WTC11 (cell line): Measurements from ENCODE around the gene LAMTOR5. TPM values are rescaled to one million over a fixed set of nuclear protein-coding genes. Genes with fewer than 3 reads are reported as not detected.
A peak's percentile ranks its signal among the peaks of the same experiment; 100 is the strongest.

Source experiments
- ATAC-seq: fragments of 200-7000 bp; cut with Tn5 transposase; 2 replicates; pipeline ENCODE4 v1.10.0; 2021; ENCODE audit warnings: mild to moderate bottlenecking, moderate library complexity
- Bru-seq: library from RNA; stranded (reverse); fragments of 400-500 nt; gene quantifications from one replicate; lab custom pipeline; 2021; lab: Mats Ljungman, UMichigan
- CTCF ChIA-PET: fragments of 300-600 bp; sonication (Branson Sonifier 250); formaldehyde crosslinking; loops from one replicate; lab custom pipeline; 2021; ENCODE audit warnings: antibody characterized with exemption; lab: Charles Lee
- POLR2A ChIA-PET: fragments of 350-600 bp; sonication (Branson Sonifier 250); formaldehyde crosslinking; loops from one replicate; lab custom pipeline; 2021; ENCODE audit warnings: antibody characterized with exemption; lab: Charles Lee
- DNase-seq: peaks from one replicate; pipeline ENCODE4 v3.0.0; 2021; ENCODE audit warnings: low spot score
- H3K27ac Mint-ChIP-seq: 2 replicates; pipeline ENCODE4 v1.8.0; 2021; ENCODE audit warnings: mixed read lengths
- H3K27me3 Mint-ChIP-seq: 2 replicates; pipeline ENCODE4 v1.8.0; 2021; ENCODE audit warnings: low read depth, mild to moderate bottlenecking, moderate library complexity, mixed read lengths
- H3K36me3 Mint-ChIP-seq: 2 replicates; pipeline ENCODE4 v1.8.0; 2021; ENCODE audit warnings: mixed read lengths
- H3K4me1 Mint-ChIP-seq: 2 replicates; pipeline ENCODE4 v1.8.0; 2022; ENCODE audit warnings: mixed read lengths
- H3K4me3 Mint-ChIP-seq: 2 replicates; pipeline ENCODE4 v1.8.0; 2021; ENCODE audit warnings: mild to moderate bottlenecking, moderate library complexity, mixed read lengths
- H3K9me3 Mint-ChIP-seq: 2 replicates; pipeline ENCODE4 v1.8.0; 2021; ENCODE audit warnings: mixed read lengths
- AR ChIP-seq: fragments of 250-450 bp; sonication (Bioruptor Pico); IDR thresholded peaks from 2 replicates; pipeline ENCODE4 v1.9.0; 2021; ENCODE audit warnings: mild to moderate bottlenecking
- E2F4 ChIP-seq: sonication (generic); formaldehyde crosslinking; IDR thresholded peaks from 2 replicates; pipeline ENCODE4 v1.8.1; 2022; ENCODE audit warnings: low read depth, mild to moderate bottlenecking, moderate library complexity, missing genetic modification reagents, borderline replicate concordance
- ELF4 ChIP-seq: sonication (generic); formaldehyde crosslinking; IDR thresholded peaks from 2 replicates; pipeline ENCODE4 v1.8.1; 2022; ENCODE audit warnings: low read depth, mild to moderate bottlenecking, moderate library complexity, missing genetic modification reagents
- FOXK1 ChIP-seq: sonication (generic); formaldehyde crosslinking; IDR thresholded peaks from 2 replicates; pipeline ENCODE4 v1.8.0; 2022; ENCODE audit warnings: mild to moderate bottlenecking, moderate library complexity, missing genetic modification reagents
- FOXP1 ChIP-seq: sonication (generic); formaldehyde crosslinking; IDR thresholded peaks from 2 replicates; pipeline ENCODE4 v1.8.0; 2022; ENCODE audit warnings: missing genetic modification reagents, mild to moderate bottlenecking, moderate library complexity, borderline replicate concordance
- IRF1 ChIP-seq: sonication (generic); formaldehyde crosslinking; IDR thresholded peaks from 2 replicates; pipeline ENCODE4 v1.8.0; 2023; ENCODE audit warnings: missing genetic modification reagents
- IRF2 ChIP-seq: sonication (generic); formaldehyde crosslinking; IDR thresholded peaks from 2 replicates; pipeline ENCODE4 v1.8.0; 2022; ENCODE audit warnings: low read depth, missing genetic modification reagents, borderline replicate concordance
- JUN ChIP-seq: sonication (generic); formaldehyde crosslinking; IDR thresholded peaks from 2 replicates; pipeline ENCODE4 v1.8.0; 2023; ENCODE audit warnings: mild to moderate bottlenecking, missing genetic modification reagents
- NFE2L1 ChIP-seq: sonication (generic); formaldehyde crosslinking; IDR thresholded peaks from 2 replicates; pipeline ENCODE4 v1.8.1; 2023; ENCODE audit warnings: missing genetic modification reagents
- NFYB ChIP-seq: sonication (generic); formaldehyde crosslinking; conservative IDR thresholded peaks from 2 replicates; pipeline ENCODE4 v1.8.0; 2022; ENCODE audit warnings: low read depth, missing genetic modification reagents
- NR2C2 ChIP-seq: sonication (generic); formaldehyde crosslinking; IDR thresholded peaks from 2 replicates; pipeline ENCODE4 v1.8.0; 2022; ENCODE audit warnings: mild to moderate bottlenecking, missing genetic modification reagents
- OVOL2 ChIP-seq: fragments of 250-450 bp; sonication (Bioruptor Pico); IDR thresholded peaks from 2 replicates; pipeline ENCODE4 v1.9.0; 2021; ENCODE audit warnings: mild to moderate bottlenecking, borderline replicate concordance
- TP53 ChIP-seq: sonication (generic); formaldehyde crosslinking; IDR thresholded peaks from 2 replicates; pipeline ENCODE4 v1.8.1; 2023; ENCODE audit warnings: mild to moderate bottlenecking, missing genetic modification reagents
- ZNF263 ChIP-seq: sonication (generic); formaldehyde crosslinking; IDR thresholded peaks from 2 replicates; pipeline ENCODE4 v1.8.1; 2022; ENCODE audit warnings: low read depth, mild to moderate bottlenecking, moderate library complexity, missing genetic modification reagents
- ZNF416 ChIP-seq: fragments of 250-450 bp; sonication (Bioruptor Pico); IDR thresholded peaks from 2 replicates; pipeline ENCODE4 v1.9.0; 2021; ENCODE audit warnings: mild to moderate bottlenecking, inconsistent platforms
- ZNF423 ChIP-seq: fragments of 250-450 bp; sonication (Bioruptor Pico); IDR thresholded peaks from 2 replicates; pipeline ENCODE4 v2.1.2; 2022; ENCODE audit warnings: mild to moderate bottlenecking, moderate library complexity
- long read RNA-seq, 3 experiments: library from RNA in 1 of 3; library from capped mRNA in 1 of 3; library from polyadenylated mRNA in 1 of 3; unstranded in 2 of 3; stranded (forward) in 1 of 3; transcript quantifications; one replicate each; pipeline ENCODE4 v2.0.0, GENCODE V29; 2021
- total RNA-seq: library from RNA; stranded (reverse); gene quantifications from 3 replicates; pipeline ENCODE4 v1.2.3, GENCODE V29; 2021
- TF ChIP-seq, protein P1 (sequence below): sonication (generic); formaldehyde crosslinking; IDR thresholded peaks from 2 replicates; pipeline ENCODE4 v1.8.1; 2023; ENCODE audit warnings: mild to moderate bottlenecking, missing genetic modification reagents, moderate library complexity
- TF ChIP-seq, protein P2 (sequence below): sonication (generic); formaldehyde crosslinking; IDR thresholded peaks from 2 replicates; pipeline ENCODE4 v1.8.1; 2023; ENCODE audit warnings: mild to moderate bottlenecking, missing genetic modification reagents
- TF ChIP-seq, protein P3 (sequence below): sonication (generic); formaldehyde crosslinking; IDR thresholded peaks from 2 replicates; pipeline ENCODE4 v1.8.0; 2023; ENCODE audit warnings: mild to moderate bottlenecking, missing genetic modification reagents
- TF ChIP-seq, protein P4 (sequence below): fragments of 250-450 bp; sonication (Bioruptor Pico); IDR thresholded peaks from 2 replicates; pipeline ENCODE4 v1.8.0; 2021; ENCODE audit warnings: mild to moderate bottlenecking
- TF ChIP-seq, protein P5 (sequence below): fragments of 250-450 bp; sonication (Bioruptor Pico); IDR thresholded peaks from 2 replicates; pipeline ENCODE4 v1.9.0; 2021; ENCODE audit warnings: mild to moderate bottlenecking

LAMTOR5 gene
- total RNA-seq (76.0 to 106 TPM (median 93.0 TPM) in 3 replicates), Bru-seq, nascent RNA (percentile 93 among the genes with signal in this experiment)
- long read RNA-seq, experiment 1, transcript LAMTOR5-203 (4 exons, 1,154 nt): minor isoform, 8 of 116 reads
- long read RNA-seq, experiment 1, transcript LAMTOR5-206 (4 exons, 634 nt): major isoform, 105 of 116 reads
- long read RNA-seq, experiment 1, partial matches to known transcripts: 2 of 116 reads
- long read RNA-seq, experiment 1, other reads (novel, unspliced or antisense): 0 of 116 reads
- long read RNA-seq, experiment 2, transcript LAMTOR5-203 (4 exons, 1,154 nt): minor isoform, 8 of 141 reads
- long read RNA-seq, experiment 2, transcript LAMTOR5-206 (4 exons, 634 nt): major isoform, 122 of 141 reads
- long read RNA-seq, experiment 2, partial matches to known transcripts: 3 of 141 reads
- long read RNA-seq, experiment 2, other reads (novel, unspliced or antisense): 5 of 141 reads
- long read RNA-seq, experiment 3, transcript LAMTOR5-206 (4 exons, 634 nt): major isoform, 57 of 74 reads
- long read RNA-seq, experiment 3, transcript LAMTOR5-203 (4 exons, 1,154 nt): minor isoform, 14 of 74 reads
- long read RNA-seq, experiment 3, partial matches to known transcripts: 0 of 74 reads
- long read RNA-seq, experiment 3, other reads (novel, unspliced or antisense): 3 of 74 reads

DNA sequence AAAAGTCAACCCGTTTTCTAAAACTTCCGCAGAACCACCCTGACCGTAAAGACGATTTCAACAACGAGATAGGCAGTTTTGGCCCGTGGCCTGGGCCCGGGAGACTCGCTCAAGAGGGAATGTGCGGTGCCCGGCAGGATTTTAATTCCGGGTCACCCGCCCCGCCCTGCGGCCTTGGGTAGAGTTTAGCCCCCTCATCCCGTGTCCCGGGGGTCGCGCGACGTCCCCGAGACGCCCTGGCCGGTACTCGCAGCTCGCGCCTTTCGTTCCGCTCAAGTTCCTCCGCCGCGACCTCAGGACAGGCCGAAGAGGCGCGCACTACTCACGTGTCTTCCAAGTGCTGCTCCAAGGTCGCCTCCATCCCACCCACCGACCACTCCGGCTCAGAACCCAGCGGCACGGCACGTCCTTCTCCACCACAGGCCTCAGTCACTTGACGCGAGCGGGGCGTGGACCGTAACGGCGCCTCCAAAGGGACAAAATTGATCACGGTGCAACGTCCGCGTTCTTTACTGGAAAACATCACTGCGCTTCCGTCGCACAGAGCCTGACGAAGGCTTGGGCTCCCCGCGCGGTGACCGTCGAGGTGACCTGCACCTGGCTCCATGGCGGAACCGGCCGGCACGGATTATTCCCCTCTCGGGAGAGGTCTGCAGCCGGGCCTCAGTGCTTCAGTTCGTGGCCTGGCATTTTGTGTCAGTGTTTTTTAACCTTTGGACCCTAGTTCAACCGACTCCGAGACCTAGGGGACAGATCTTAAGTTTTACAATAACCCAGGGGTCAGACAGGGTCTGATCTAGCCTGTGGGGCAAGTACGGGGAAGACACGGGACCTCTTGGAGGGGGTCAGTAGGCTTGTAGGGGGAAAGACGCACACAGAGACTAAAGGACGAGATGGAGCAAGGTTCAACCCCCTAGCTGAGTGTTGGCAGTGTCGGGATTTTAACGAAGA, at the start of gene LAMTOR5:
TSS of gene LAMTOR5 (minus strand) at position 435 of the 951 bp plus-strand sequence. CDS start at position 361, 74 bp downstream.
- Mint-ChIP-seq H3K27ac (peak within 1 kb of the TSS; percentile 98), H3K9me3 (no peaks in the 10 kb centered on the region), H3K27me3 (0 out of 2 replicates have a peak, but pooled peaks cover 2% of the 10 kb centered on the region), H3K36me3 (peaks cover 12% of the 10 kb centered on the region), H3K4me3 (peak within 1 kb of the TSS; percentile 97), H3K4me1 (peaks cover 14% of the 10 kb centered on the region)
- POLR2A ChIA-PET: no interaction called here
- DNase-seq (peak; percentile 87), ATAC-seq (peak; percentile 89)
- CTCF ChIA-PET: interaction anchor here (0.6 to 7.3 kb wide), 6 partner anchors 47 to 211 kb away, joined by 3 to 106 read pairs (median 10); no protein-coding TSS in a partner anchor
- TF ChIP-seq, protein P1, sequence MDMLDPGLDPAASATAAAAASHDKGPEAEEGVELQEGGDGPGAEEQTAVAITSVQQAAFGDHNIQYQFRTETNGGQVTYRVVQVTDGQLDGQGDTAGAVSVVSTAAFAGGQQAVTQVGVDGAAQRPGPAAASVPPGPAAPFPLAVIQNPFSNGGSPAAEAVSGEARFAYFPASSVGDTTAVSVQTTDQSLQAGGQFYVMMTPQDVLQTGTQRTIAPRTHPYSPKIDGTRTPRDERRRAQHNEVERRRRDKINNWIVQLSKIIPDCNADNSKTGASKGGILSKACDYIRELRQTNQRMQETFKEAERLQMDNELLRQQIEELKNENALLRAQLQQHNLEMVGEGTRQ: peak; percentile 87
- TF ChIP-seq NFE2L1 (CRISPR knock-in tag) (peak; percentile 85; the same call in 1 of the 2 replicates), FOXK1 (CRISPR knock-in tag) (peak; percentile 99), ELF4 (CRISPR knock-in tag) (no peak), ZNF263 (CRISPR knock-in tag) (no peak), TP53 (CRISPR knock-in tag) (no peak), NR2C2 (CRISPR knock-in tag) (peak; percentile 73; the same call in 1 of the 2 replicates), NFYB (no peak), AR (CRISPR knock-in tag) (no peak), E2F4 (CRISPR knock-in tag) (no peak), JUN (peak; percentile 83; the same call in 1 of the 2 replicates), IRF1 (CRISPR knock-in tag) (peak; percentile 44; the same call in 1 of the 2 replicates), ZNF423 (CRISPR knock-in tag) (no peak), ZNF416 (CRISPR knock-in tag) (no peak), IRF2 (CRISPR knock-in tag) (no peak), FOXP1 (CRISPR knock-in tag) (peak; percentile 97), OVOL2 (no peak)
- TF ChIP-seq, protein P2, sequence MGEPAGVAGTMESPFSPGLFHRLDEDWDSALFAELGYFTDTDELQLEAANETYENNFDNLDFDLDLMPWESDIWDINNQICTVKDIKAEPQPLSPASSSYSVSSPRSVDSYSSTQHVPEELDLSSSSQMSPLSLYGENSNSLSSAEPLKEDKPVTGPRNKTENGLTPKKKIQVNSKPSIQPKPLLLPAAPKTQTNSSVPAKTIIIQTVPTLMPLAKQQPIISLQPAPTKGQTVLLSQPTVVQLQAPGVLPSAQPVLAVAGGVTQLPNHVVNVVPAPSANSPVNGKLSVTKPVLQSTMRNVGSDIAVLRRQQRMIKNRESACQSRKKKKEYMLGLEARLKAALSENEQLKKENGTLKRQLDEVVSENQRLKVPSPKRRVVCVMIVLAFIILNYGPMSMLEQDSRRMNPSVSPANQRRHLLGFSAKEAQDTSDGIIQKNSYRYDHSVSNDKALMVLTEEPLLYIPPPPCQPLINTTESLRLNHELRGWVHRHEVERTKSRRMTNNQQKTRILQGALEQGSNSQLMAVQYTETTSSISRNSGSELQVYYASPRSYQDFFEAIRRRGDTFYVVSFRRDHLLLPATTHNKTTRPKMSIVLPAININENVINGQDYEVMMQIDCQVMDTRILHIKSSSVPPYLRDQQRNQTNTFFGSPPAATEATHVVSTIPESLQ (CRISPR knock-in tag): no peak
- TF ChIP-seq, protein P3, sequence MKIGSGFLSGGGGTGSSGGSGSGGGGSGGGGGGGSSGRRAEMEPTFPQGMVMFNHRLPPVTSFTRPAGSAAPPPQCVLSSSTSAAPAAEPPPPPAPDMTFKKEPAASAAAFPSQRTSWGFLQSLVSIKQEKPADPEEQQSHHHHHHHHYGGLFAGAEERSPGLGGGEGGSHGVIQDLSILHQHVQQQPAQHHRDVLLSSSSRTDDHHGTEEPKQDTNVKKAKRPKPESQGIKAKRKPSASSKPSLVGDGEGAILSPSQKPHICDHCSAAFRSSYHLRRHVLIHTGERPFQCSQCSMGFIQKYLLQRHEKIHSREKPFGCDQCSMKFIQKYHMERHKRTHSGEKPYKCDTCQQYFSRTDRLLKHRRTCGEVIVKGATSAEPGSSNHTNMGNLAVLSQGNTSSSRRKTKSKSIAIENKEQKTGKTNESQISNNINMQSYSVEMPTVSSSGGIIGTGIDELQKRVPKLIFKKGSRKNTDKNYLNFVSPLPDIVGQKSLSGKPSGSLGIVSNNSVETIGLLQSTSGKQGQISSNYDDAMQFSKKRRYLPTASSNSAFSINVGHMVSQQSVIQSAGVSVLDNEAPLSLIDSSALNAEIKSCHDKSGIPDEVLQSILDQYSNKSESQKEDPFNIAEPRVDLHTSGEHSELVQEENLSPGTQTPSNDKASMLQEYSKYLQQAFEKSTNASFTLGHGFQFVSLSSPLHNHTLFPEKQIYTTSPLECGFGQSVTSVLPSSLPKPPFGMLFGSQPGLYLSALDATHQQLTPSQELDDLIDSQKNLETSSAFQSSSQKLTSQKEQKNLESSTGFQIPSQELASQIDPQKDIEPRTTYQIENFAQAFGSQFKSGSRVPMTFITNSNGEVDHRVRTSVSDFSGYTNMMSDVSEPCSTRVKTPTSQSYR (CRISPR knock-in tag): peak; percentile 87
- TF ChIP-seq, protein P4, sequence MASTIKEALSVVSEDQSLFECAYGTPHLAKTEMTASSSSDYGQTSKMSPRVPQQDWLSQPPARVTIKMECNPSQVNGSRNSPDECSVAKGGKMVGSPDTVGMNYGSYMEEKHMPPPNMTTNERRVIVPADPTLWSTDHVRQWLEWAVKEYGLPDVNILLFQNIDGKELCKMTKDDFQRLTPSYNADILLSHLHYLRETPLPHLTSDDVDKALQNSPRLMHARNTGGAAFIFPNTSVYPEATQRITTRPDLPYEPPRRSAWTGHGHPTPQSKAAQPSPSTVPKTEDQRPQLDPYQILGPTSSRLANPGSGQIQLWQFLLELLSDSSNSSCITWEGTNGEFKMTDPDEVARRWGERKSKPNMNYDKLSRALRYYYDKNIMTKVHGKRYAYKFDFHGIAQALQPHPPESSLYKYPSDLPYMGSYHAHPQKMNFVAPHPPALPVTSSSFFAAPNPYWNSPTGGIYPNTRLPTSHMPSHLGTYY (CRISPR knock-in tag): no peak
- TF ChIP-seq, protein P5, sequence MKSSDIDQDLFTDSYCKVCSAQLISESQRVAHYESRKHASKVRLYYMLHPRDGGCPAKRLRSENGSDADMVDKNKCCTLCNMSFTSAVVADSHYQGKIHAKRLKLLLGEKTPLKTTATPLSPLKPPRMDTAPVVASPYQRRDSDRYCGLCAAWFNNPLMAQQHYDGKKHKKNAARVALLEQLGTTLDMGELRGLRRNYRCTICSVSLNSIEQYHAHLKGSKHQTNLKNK: no peak
